Neural crest cell (in vitro differentiated cells): Measurements from ENCODE around the gene SYNGAP1. TPM values are rescaled to one million over a fixed set of nuclear protein-coding genes. Genes with fewer than 3 reads are reported as not detected.
A peak's percentile ranks its signal among the peaks of the same experiment; 100 is the strongest.

Experiments
- DNase-seq: peaks from one replicate; pipeline ENCODE4 v3.0.0; 2021; ENCODE audit warnings: low read depth, mixed read lengths, low spot score
- H3K27ac Mint-ChIP-seq: one replicate; pipeline ENCODE4 v1.8.0; 2021; ENCODE audit warnings: mild to moderate bottlenecking, mixed read lengths; ENCODE audit not compliant: unreplicated experiment
- H3K27me3 Mint-ChIP-seq: 2 replicates; pipeline ENCODE4 v1.8.0; 2021; ENCODE audit warnings: low read depth, mild to moderate bottlenecking, mixed read lengths
- H3K36me3 Mint-ChIP-seq: 2 replicates; pipeline ENCODE4 v1.8.0; 2021; ENCODE audit warnings: low read depth, mild to moderate bottlenecking, mixed read lengths
- H3K4me1 Mint-ChIP-seq: 2 replicates; pipeline ENCODE4 v1.8.0; 2021; ENCODE audit warnings: mixed read lengths
- H3K4me3 Mint-ChIP-seq: one replicate; pipeline ENCODE4 v1.8.0; 2021; ENCODE audit warnings: mild to moderate bottlenecking, mixed read lengths
- H3K9me3 Mint-ChIP-seq: 2 replicates; pipeline ENCODE4 v1.8.0; 2021; ENCODE audit warnings: mixed read lengths
- CTCF ChIP-seq: fragments of 200-600 bp; sonication (generic); conservative IDR thresholded peaks from 2 replicates; pipeline ENCODE4 v1.5.0; 2021; ENCODE audit warnings: antibody characterized with exemption, mild to moderate bottlenecking
- total RNA-seq: library from RNA; stranded (reverse); gene quantifications from 2 replicates; pipeline ENCODE4 v1.2.1, GENCODE V29; 2021

Gene SYNGAP1
- total RNA-seq, 1 donor from 2014 or later: 72.4 TPM

DNA sequence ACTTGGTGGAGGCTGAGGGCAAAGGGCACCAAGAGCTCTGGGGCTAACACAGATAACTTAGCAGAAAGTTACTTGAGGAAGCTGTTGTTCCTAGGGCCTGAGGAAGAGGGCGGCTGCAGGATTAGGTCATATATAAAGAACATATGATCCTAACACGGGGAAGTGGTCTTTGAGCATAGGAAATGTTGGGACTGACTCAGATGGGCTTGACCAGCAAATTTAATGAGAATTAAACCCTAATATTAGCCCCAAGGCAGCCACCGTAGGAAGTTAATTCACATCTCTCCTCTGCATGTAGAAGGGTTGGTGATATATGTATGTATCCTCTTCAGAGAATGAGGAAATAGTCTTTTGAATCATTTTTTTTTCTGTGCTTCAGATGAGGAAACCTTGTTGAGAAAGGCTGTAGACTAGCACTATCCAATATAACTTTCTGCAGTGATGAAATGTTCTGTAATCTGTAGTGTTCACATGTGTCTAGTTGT lies 25.3 kb downstream of the SYNGAP1 start:
- no peak overlapping the region for H3K27ac Mint-ChIP-seq
- no peak for TF ChIP-seq CTCF
- no peak for DNase-seq
- H3K9me3 Mint-ChIP-seq: no peaks in the 10 kb centered on the region
- peaks cover 11% of the 10 kb centered on the region for H3K36me3 Mint-ChIP-seq
- peak overlapping the region; percentile 6 for H3K4me3 Mint-ChIP-seq
- no peaks in the 10 kb centered on the region for H3K4me1 Mint-ChIP-seq
- H3K27me3 Mint-ChIP-seq: no peaks in the 10 kb centered on the region

GRCh38 chr6:33446356-33446755 lies 26.5 kb downstream of the SYNGAP1 start:
- no peak for DNase-seq
- H3K9me3 Mint-ChIP-seq: no peaks in the 10 kb centered on the region
- H3K36me3 Mint-ChIP-seq: peaks cover 11% of the 10 kb centered on the region
- TF ChIP-seq CTCF: no peak
- no peaks in the 10 kb centered on the region for H3K4me1 Mint-ChIP-seq
- H3K4me3 Mint-ChIP-seq: no peak overlapping the region
- peak overlapping the region; percentile 45 for H3K27ac Mint-ChIP-seq
- H3K27me3 Mint-ChIP-seq: no peaks in the 10 kb centered on the region

DNA sequence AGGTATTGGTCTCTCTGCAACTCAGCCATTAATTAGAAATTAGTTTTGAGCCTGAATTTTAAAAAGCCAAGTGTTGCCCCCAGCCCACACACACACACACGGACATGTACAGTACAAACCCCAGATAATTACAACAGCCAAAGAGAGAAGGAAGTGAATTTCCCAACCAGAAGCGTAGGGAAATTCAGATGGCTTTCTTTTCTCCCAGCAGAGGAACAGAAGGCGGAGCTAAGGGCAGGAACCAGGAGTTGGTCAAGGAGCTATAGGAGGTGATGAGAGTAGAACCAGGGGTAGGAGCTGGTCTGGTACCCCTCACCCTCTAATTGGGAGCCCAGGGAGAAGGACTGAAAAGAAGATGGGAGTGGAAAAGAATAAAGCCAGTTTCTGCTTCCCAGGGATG lies 30.6 kb downstream of the SYNGAP1 start:
- no peaks in the 10 kb centered on the region for H3K9me3 Mint-ChIP-seq
- peak overlapping the region; percentile 77 for H3K4me3 Mint-ChIP-seq
- TF ChIP-seq CTCF: no peak
- peaks cover 18% of the 10 kb centered on the region for H3K36me3 Mint-ChIP-seq
- H3K27ac Mint-ChIP-seq: no peak overlapping the region
- no peak for DNase-seq
- peaks cover 5% of the 10 kb centered on the region for H3K27me3 Mint-ChIP-seq
- peaks cover 20% of the 10 kb centered on the region for H3K4me1 Mint-ChIP-seq

DNA sequence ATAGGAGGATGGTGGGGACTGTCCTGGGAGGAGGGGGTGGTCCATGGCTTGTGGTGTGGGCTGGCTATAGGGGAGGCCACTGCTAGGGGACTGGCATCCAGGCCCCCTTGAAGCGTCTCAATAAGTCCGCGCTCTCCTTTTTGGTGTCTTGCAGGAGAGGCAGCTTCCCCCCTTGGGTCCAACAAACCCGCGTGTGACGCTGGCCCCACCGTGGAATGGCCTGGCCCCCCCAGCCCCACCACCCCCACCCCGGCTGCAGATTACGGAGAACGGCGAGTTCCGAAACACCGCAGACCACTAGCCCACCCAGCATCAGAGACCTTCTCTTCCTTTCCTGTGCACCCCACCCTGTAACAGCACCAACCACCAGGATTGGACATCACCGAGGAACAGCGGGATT lies 31.7 kb downstream of the SYNGAP1 start:
- DNase-seq: no peak
- H3K36me3 Mint-ChIP-seq: peaks cover 23% of the 10 kb centered on the region
- peak overlapping the region; percentile 66 for H3K4me3 Mint-ChIP-seq
- peaks cover 5% of the 10 kb centered on the region for H3K27me3 Mint-ChIP-seq
- TF ChIP-seq CTCF: no peak
- peaks cover 21% of the 10 kb centered on the region for H3K4me1 Mint-ChIP-seq
- no peaks in the 10 kb centered on the region for H3K9me3 Mint-ChIP-seq
- no peak overlapping the region for H3K27ac Mint-ChIP-seq

GRCh38 chr6:33452496-33452895 lies 32.6 kb downstream of the SYNGAP1 start:
- no peaks in the 10 kb centered on the region for H3K9me3 Mint-ChIP-seq
- H3K4me1 Mint-ChIP-seq: peaks cover 21% of the 10 kb centered on the region
- no peak for TF ChIP-seq CTCF
- H3K4me3 Mint-ChIP-seq: peak overlapping the region; percentile 34
- peaks cover 5% of the 10 kb centered on the region for H3K27me3 Mint-ChIP-seq
- peaks cover 32% of the 10 kb centered on the region for H3K36me3 Mint-ChIP-seq
- no peak overlapping the region for H3K27ac Mint-ChIP-seq
- DNase-seq: no peak
